ENCODE measurements around the gene CNTNAP2.

CNTNAP2 gene

GRCh38 chr7:147857152-147858140 lies 1740.8 kb downstream of the CNTNAP2 start:
- DNase-seq (ENCODE audit: low spot score), result no peak

GRCh38 chr7:147858421-147858820 lies 1741.8 kb downstream of the CNTNAP2 start:
- DNase-seq (ENCODE audit: low spot score), result no peak

DNA sequence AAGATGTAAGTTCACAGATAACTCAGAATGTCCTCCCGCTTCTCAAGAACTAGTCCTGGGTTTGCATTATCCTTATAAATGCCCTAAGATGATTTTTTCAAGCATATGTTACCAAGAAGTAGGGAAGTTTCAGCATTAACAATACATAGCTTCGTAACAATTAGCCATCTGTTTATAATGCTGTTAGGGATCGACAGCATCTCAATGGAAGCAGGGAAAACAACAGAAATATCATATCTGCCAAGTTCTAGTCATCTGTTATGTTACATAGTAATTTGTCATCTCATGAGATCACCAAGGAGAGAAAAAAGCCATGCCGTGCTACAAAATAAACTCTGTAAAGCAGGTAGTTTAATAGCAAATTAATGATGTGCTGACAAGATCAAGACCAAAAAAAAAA lies 1742.4 kb downstream of the CNTNAP2 start:
- no peak for DNase-seq (ENCODE audit: low spot score)

DNA sequence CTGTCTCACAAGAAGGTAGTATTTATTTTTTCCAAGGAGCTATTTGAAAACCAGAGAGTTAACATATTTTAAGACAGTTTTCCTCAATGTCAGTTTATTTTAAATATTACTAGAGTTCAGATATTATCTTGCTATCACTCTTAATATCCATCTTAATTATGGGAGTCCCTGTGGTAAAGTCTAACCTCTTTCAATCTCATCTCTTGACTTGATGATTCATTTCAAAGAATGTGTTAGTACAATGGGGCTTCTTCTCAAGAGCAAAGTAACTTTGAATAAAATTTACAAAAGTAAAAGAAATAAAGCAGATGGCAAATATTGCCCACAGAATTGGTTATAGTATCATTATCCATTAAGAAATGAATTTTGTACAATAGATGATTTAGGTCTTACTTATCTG lies 1742.9 kb downstream of the CNTNAP2 start:
- DNase-seq (ENCODE audit: low spot score), result no peak

GRCh38 chr7:147861058-147861716 lies 1744.6 kb downstream of the CNTNAP2 start:
- DNase-seq (ENCODE audit: low spot score), result peak; percentile 26

- no peak for DNase-seq (ENCODE audit: low spot score)
Observed at GRCh38 chr7:147861945-147862344, 1745.3 kb downstream of the CNTNAP2 start.

- DNase-seq (ENCODE audit: low spot score), result no peak
Observed at GRCh38 chr7:147869456-147869855, 1752.9 kb downstream of the CNTNAP2 start.

- no peak for DNase-seq (ENCODE audit: low spot score)
Observed at GRCh38 chr7:147878912-147879661, 1762.5 kb downstream of the CNTNAP2 start.

GRCh38 chr7:147885869-147886268 lies 1769.3 kb downstream of the CNTNAP2 start:
- DNase-seq (ENCODE audit: low spot score), result no peak

DNA sequence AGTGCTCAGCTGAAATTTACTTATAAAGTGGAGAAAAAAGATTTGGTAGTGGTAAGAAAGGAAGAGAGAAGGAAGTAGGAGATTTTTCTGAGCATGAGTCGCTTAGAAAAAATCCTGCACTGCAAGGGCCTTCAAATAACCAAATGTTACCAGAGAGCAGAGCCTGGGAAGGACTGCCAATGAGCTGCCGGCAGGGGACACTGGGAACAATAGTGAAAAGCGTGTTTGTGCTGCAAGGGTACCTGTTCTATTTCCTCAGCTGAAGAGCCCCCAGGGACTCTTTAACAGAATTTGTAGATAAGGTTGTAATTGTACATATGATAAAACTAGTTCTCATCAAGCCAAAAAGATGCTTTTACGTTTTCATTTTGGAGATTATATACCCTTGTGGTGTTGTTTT lies 1777.7 kb downstream of the CNTNAP2 start:
- no peak for DNase-seq (ENCODE audit: low spot score)

DNA sequence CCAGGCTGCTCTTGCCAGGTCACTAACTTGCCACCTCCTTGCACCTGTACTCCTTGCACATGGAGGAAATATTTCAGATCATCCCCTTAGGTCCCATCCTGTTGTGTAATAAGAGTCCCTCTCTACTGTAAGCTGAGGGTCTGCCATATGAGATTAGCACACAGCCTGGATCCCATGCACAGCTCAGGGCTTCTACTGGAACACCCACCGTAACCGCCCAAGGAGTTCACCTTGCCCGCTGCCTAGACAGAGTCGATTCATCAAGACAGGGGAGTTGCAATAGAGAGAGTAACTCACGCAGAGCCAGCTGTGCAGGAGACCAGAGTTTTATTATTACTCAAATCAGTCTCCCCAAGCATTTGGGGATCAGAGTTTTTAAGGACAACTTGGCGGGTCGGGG lies 1779.5 kb downstream of the CNTNAP2 start:
- DNase-seq (ENCODE audit: low spot score), result no peak

GRCh38 chr7:147903536-147904218 lies 1787.1 kb downstream of the CNTNAP2 start:
- no peak for DNase-seq (ENCODE audit: low spot score)

DNA sequence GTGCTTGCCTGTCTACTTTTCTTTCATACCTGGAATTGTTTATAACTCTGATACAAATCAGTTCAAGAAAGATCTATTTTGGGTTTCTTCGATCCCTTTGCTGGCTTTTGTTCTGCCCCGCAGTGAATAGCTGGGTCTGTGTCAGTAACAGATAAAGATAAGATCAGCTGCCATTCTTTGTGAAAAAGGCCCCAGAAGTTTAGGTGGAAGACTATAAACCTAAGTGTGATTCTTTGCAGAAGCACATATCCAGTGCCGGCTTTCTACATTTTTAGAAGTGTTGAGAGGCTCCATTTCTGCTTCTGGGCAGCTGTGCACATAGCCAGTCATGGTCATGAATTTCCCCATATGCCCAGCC lies 1787.6 kb downstream of the CNTNAP2 start:
- no peak for DNase-seq (ENCODE audit: low spot score)

GRCh38 chr7:147909431-147910148 lies 1793.0 kb downstream of the CNTNAP2 start:
- DNase-seq (ENCODE audit: low spot score), result no peak

- DNase-seq (ENCODE audit: low spot score), result no peak
Observed at GRCh38 chr7:147911201-147911601, 1794.6 kb downstream of the CNTNAP2 start.

DNA sequence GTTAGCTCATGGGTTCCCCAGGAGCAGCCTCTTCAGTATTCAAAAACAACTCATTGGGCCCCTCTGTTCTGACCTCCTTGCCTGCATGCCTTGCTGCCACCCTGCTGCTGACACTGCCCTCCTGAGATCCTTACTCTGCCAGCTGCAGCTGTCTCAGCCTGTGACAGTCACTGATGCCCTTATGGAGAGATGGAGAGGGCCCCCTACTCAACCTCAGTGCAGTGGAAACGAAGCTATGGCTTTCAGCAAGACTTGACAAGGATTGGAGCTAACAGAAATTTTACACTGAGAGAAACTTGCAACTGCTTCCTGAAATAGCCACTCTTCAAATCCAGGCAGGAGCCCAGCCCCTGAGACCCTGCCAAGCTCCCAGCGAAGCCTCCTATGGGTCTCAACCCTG lies 1795.7 kb downstream of the CNTNAP2 start:
- DNase-seq (ENCODE audit: low spot score), result no peak

DNA sequence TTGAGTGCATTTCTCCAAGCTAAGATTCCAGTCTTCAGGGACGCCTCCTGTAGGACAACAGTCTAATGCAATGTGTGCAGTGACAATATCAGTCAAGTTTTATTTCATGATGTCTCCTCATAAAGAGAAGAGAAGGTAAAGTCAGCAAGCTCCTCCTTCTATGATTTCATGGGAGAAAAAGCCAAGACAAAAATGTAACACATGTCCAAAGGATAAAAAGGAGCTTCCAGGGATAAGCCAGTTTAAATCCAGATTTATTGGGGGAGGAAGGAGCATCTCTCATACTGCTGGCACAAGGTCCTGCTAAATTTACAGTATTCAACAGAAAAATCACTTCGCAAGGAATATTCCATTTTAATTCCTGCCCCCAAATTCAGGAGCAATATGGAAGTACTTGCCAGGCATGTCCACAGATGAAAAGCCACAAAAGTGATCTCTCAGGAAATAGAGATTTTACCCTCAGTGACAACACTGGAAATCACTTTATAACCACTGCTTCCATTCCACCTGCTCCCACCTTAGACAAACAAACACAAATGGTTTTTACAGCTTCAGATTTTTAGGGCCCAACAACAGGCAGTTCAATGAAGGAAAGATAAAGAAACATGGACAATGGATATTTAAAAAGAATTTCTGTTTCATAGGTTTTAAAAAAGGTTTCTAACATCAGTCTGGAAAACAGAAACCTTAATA lies 1796.5 kb downstream of the CNTNAP2 start:
- DNase-seq (ENCODE audit: low spot score), result no peak

GRCh38 chr7:147915781-147916180 lies 1799.2 kb downstream of the CNTNAP2 start:
- no peak for DNase-seq (ENCODE audit: low spot score)

- DNase-seq (ENCODE audit: low spot score), result no peak
Observed at GRCh38 chr7:147916573-147916972, 1800.0 kb downstream of the CNTNAP2 start.

- DNase-seq (ENCODE audit: low spot score), result no peak
Observed at GRCh38 chr7:147923841-147924240, 1807.2 kb downstream of the CNTNAP2 start.

DNA sequence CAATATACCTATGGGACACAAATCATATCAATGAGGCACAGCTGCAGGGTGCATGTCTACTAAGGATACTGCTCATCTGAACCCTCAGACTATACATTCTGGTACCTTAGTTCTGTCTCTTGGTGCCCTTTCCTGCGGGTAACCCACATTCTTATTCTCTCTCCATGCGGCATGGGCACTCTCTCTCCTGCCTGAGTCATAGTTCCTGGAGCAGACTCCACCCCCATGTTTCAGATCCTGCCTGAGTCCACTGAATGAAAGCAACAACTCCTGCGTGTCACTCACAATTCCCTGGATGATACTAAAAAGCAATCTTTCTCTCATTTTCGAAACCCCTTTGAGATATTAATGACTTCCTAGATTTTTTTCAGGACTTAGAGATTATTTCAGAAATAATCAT lies 1820.8 kb downstream of the CNTNAP2 start:
- peak; percentile 15 for DNase-seq (ENCODE audit: low spot score)

Measured in AG20443 (cell line).